ENCODE measurements around the gene PHACTR1. TPM values are rescaled to one million over a fixed set of nuclear protein-coding genes. Genes with fewer than 3 reads are reported as not detected.

The PHACTR1 gene
- total and polyA plus RNA-seq, 2 of the 4 experiments (the other 2 are of a cell fraction) = not detected

GRCh38 chr6:12886961-12887775, 170.6 kb downstream of the PHACTR1 start:
- no peak overlapping the region for H4K91ac ChIP-seq (ENCODE audit: insufficient read depth, low read depth, low read length)
- 93% methylated on average over 2 of the region's 8 CpGs; no CpG with 5 or more reads in 1 of the 2 experiments for WGBS, 2 experiments (ENCODE audit: extremely low coverage in 2 of 2, insufficient read length in 1 of 2)
- H3K9me1 ChIP-seq (ENCODE audit: insufficient read depth, low read length) = no peaks in the 10 kb centered on the region
- dilution Hi-C loops (cut with HindIII; ENCODE audit: low sequenced_read_pairs, unreplicated experiment) = no loop called here
- H2BK20ac ChIP-seq (ENCODE audit: low read depth, low read length) = no peak overlapping the region
- no peak for TF ChIP-seq USF2 (IDR thresholded peaks at IDR 0.05; ENCODE audit: low read depth, low read length)
- TF ChIP-seq RFX5 (IDR thresholded peaks at IDR 0.05; ENCODE audit: low read depth, low read length) = no peak
- no peak for TF ChIP-seq ELK1 (IDR thresholded peaks at IDR 0.05; ENCODE audit: borderline replicate concordance, low read depth, low read length)
- TF ChIP-seq BHLHE40 (IDR thresholded peaks at IDR 0.05; ENCODE audit: low read depth, low read length) = no peak
- no peak overlapping the region for H2AK9ac ChIP-seq (replicated peaks; ENCODE audit: low read depth, low read length, poor library complexity)
- DNase-seq = no peak
- H3K27me3 ChIP-seq (ENCODE audit: control insufficient read depth, insufficient read depth, low read length) = no peaks in the 10 kb centered on the region
- H3K4me3 ChIP-seq (ENCODE audit: insufficient read depth, low read depth, low read length) = no peak overlapping the region
- H4K8ac ChIP-seq (ENCODE audit: low read depth in 2 of 2, low read length in 2 of 2) = no peak overlapping the region
- no peak overlapping the region for H2AFZ ChIP-seq (replicated peaks; ENCODE audit: low read length, poor library complexity)
- H2BK15ac ChIP-seq (ENCODE audit: low read depth, low read length) = no peak overlapping the region
- H3K4ac ChIP-seq (ENCODE audit: low read depth, low read length) = no peak overlapping the region
- no peak overlapping the region for H3K56ac ChIP-seq (ENCODE audit: extremely low read depth, insufficient read depth, low read length)
- H3K23ac ChIP-seq (ENCODE audit: low read depth, low read length) = no peak overlapping the region
- no peaks in the 10 kb centered on the region for H3K36me3 ChIP-seq (ENCODE audit: control insufficient read depth, insufficient read depth, low read length)
- H3K79me1 ChIP-seq (ENCODE audit: low read depth in 1 of 2, low read length in 2 of 2) = no peaks in the 10 kb centered on the region
- H4K20me1 ChIP-seq (ENCODE audit: insufficient read depth, low read length) = no peaks in the 10 kb centered on the region
- no peak overlapping the region for H3K14ac ChIP-seq (replicated peaks; ENCODE audit: low read depth, low read length)
- no peak overlapping the region for H3K18ac ChIP-seq (ENCODE audit: low read depth, low read length)
- H2AK5ac ChIP-seq (ENCODE audit: low read depth, low read length) = no peak overlapping the region
- H3K4me1 ChIP-seq (ENCODE audit: control insufficient read depth, insufficient read depth, low read length) = no peaks in the 10 kb centered on the region
- ATAC-seq (ENCODE audit: low read depth) = no peak
- H3K9me3 ChIP-seq (ENCODE audit: control insufficient read depth, insufficient read depth, low read length) = 0 out of 2 replicates have a peak, but pooled peaks cover 2% of the 10 kb centered on the region
- intact Hi-C loops (cut with micrococcal nuclease) = no loop called here
- H4K5ac ChIP-seq (ENCODE audit: low read depth, low read length) = no peak overlapping the region
- no peak overlapping the region for H3K27ac ChIP-seq (ENCODE audit: insufficient read depth, low read length)
- H3K9ac ChIP-seq (ENCODE audit: low read depth, low read length) = no peak overlapping the region
- no TSS peak for BruUV-seq (replicated peaks)
- no peak overlapping the region for H2BK5ac ChIP-seq (ENCODE audit: low read depth, low read length, poor library complexity, severe bottlenecking)
- H3K4me2 ChIP-seq (ENCODE audit: low read depth, low read length) = no peak overlapping the region
- H2BK120ac ChIP-seq (ENCODE audit: low read depth, low read length) = no peak overlapping the region
- POLR2A ChIA-PET (ENCODE audit: unreplicated experiment) = interaction anchor here (0.7 kb wide), 1 partner anchor 13 kb away, joined by 3 read pairs; no protein-coding TSS in a partner anchor
- CTCF ChIA-PET = interaction anchor here (0.6 kb wide), 1 partner anchor 100 kb away, joined by 3 read pairs; no protein-coding TSS in a partner anchor
- in situ Hi-C loops (cut with MboI; ENCODE audit: low sequenced_read_pairs) = loop anchor here (25.0 kb wide), 2 partner anchors 250 to 1325 kb away; no protein-coding TSS in a partner anchor
